Activated T-helper 17 cell treated with anti-CD3 and anti-CD28 coated beads, Interleukin-2, amount 50 U/mL, for 72 hours (primary cell): ENCODE measurements around the gene JPH4. TPM values are rescaled to one million over a fixed set of nuclear protein-coding genes. Genes with fewer than 3 reads are reported as not detected.
"Not testable (repeated sequence)": the region's sequence is repeated elsewhere in the genome, so short reads cannot be mapped to it uniquely, and the experiment has no call there.

ENCODE experiments used
- ATAC-seq: fragments of 150-1000 bp; cut with Tn5 transposase; replicated peaks from 2 replicates; pipeline ENCODE4 v1.10.0; 2021; ENCODE audit warnings: mild to moderate bottlenecking, moderate library complexity
- H3K27ac Mint-ChIP-seq: one replicate; pipeline ENCODE4 v1.8.0; 2022; ENCODE audit warnings: mixed read lengths
- H3K27me3 Mint-ChIP-seq: one replicate; pipeline ENCODE4 v1.8.0; 2022; ENCODE audit warnings: mixed read lengths
- H3K36me3 Mint-ChIP-seq: one replicate; pipeline ENCODE4 v1.8.0; 2022; ENCODE audit warnings: low read depth, mild to moderate bottlenecking, mixed read lengths
- H3K4me1 Mint-ChIP-seq: one replicate; pipeline ENCODE4 v1.8.0; 2022; ENCODE audit warnings: mixed read lengths
- H3K4me3 Mint-ChIP-seq: one replicate; pipeline ENCODE4 v1.8.0; 2022; ENCODE audit warnings: mild to moderate bottlenecking, mixed read lengths
- H3K9me3 Mint-ChIP-seq: one replicate; pipeline ENCODE4 v1.8.0; 2022; ENCODE audit warnings: mixed read lengths
- total RNA-seq, 2 donors: library from RNA; stranded (reverse); gene quantifications; one replicate each; pipeline ENCODE4 v1.2.3, GENCODE V29; 2022

Gene JPH4
- total RNA-seq, 2 donors from 2014 or later: not detected

DNA sequence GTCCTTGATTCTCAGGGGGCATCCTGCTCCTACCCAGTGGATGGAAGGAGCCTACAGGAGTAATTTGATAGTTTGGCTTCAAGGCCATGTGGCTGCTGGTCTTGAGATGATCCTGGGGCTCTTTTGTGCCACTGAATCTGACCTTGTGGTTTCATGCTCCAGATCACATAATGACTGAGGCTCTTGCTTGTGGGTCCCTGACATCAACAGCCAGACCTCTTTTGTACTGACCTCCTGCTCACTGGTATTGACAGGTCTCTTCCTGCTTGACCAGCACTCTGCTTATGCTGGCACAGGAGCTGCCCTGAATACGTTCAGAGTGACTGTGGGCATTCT, 23.2 kb upstream of the JPH4 start:
- H3K9me3 Mint-ChIP-seq: no peaks in the 10 kb centered on the region
- peaks cover 13% of the 10 kb centered on the region for H3K4me1 Mint-ChIP-seq
- no peak overlapping the region for H3K4me3 Mint-ChIP-seq
- no peaks in the 10 kb centered on the region for H3K36me3 Mint-ChIP-seq
- peak overlapping the region; percentile 47 for H3K27ac Mint-ChIP-seq
- ATAC-seq: no peak
- no peaks in the 10 kb centered on the region for H3K27me3 Mint-ChIP-seq

DNA sequence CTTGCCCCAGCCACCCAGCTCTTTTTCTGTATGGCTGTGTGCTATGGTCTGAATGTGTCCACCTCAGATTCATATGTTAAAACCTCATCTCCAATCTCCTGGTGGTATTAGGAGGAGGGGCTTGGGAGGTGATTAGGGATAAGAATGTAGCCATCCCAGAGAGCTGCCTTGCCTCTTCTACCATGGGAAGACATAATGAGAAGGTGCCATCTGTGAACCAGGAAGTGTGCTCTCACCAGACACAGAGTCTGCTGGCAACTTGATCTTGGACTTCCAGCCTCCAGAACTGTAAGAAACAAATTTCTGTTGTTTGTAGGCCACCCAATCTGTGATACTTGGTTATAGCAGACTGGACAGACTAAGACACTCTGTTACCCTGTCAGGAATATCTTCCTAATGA, 22.8 kb upstream of the JPH4 start:
- no peaks in the 10 kb centered on the region for H3K36me3 Mint-ChIP-seq
- ATAC-seq: no peak
- H3K4me3 Mint-ChIP-seq: no peak overlapping the region
- no peaks in the 10 kb centered on the region for H3K9me3 Mint-ChIP-seq
- H3K27me3 Mint-ChIP-seq: no peaks in the 10 kb centered on the region
- peaks cover 9% of the 10 kb centered on the region for H3K4me1 Mint-ChIP-seq
- H3K27ac Mint-ChIP-seq: no peak overlapping the region

DNA sequence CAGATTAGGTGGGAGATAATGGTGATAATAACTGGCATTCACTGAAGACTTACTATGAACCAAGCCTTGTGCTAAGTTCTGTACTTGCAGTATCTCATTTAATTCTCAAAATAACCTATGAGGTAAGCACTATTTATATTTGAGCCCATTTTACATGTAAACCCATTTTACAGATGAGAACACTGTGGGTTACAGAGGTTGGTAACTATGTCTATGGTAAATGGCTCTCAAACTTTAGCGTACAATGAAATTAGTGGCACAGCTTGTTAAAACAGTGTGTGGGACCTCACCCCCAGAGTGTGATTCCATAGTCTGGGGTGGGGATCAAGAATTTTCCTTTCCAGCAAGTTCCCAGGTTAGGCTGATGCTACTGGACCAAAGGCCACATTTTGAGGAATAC, 22.2 kb upstream of the JPH4 start:
- no peaks in the 10 kb centered on the region for H3K36me3 Mint-ChIP-seq
- no peak overlapping the region for H3K27ac Mint-ChIP-seq
- no peaks in the 10 kb centered on the region for H3K27me3 Mint-ChIP-seq
- no peak overlapping the region for H3K4me3 Mint-ChIP-seq
- no peaks in the 10 kb centered on the region for H3K9me3 Mint-ChIP-seq
- peaks cover 4% of the 10 kb centered on the region for H3K4me1 Mint-ChIP-seq
- no peak for ATAC-seq

DNA sequence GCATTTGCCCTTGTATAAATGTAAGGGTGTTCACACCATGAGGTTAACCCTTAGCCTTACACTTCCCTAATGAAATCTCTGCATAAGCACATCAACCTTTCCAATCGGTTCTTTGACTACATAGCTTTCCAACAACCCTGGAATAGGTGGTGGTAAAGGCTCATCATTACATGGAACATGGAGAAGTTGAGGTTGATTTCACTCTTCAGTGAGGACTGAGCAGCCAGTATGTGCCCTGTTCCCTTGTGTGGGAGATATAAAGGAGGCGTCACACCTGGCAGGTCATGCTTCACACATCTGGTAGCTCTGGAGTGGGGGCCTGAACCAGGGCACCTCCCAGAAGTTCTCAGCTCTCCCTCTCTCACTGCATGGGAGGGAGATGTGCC, 21.7 kb upstream of the JPH4 start:
- ATAC-seq: no peak

DNA sequence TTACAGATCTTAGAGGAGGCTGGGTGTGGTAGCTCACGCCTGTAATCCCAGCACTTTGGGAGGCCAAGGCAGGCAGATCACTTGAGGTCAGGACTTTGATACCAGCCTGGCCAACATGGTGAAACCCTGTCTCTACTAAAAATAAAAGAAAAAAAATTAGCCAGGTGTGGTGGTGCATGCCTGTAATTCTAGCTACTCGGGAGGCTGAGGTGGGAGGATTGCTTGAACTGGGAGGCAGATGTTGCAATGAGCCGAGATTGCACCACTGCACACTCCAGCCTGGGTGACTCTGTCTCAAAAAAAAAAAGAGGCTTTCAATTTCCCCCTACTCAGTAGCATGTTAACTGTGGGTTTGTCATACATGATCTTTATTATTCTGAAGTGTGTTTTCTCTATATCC, 15.6 kb upstream of the JPH4 start:
- H3K36me3 Mint-ChIP-seq, H3K4me1 Mint-ChIP-seq, H3K27ac Mint-ChIP-seq, H3K4me3 Mint-ChIP-seq, H3K9me3 Mint-ChIP-seq, H3K27me3 Mint-ChIP-seq, ATAC-seq: not testable (repeated sequence)

More for the DNA sequence above, 21.7 kb upstream of the JPH4 start:
- H3K4me1 Mint-ChIP-seq: no peaks in the 10 kb centered on the region
- no peaks in the 10 kb centered on the region for H3K9me3 Mint-ChIP-seq
- H3K4me3 Mint-ChIP-seq: no peak overlapping the region
- no peaks in the 10 kb centered on the region for H3K36me3 Mint-ChIP-seq
- H3K27me3 Mint-ChIP-seq: no peaks in the 10 kb centered on the region
- no peak overlapping the region for H3K27ac Mint-ChIP-seq

DNA sequence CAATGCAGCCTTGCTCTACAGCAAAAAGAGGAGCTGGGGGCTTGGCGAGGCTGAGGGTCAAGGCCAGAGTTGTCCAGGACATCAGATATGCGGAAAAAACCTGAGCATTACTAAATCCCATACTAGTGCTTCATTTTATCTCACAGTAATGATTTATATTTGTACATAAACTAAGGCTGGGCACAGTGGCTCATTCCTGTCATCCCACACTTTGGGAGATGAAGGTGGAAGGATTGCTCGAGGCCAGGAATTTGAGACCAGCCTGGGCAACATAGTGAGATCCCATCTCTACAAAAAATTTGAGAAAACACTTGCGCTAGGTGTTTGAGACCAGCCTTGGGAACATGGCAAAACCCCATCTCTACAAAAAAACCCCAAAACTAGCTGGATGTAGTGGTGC, 11.6 kb upstream of the JPH4 start:
- H3K9me3 Mint-ChIP-seq: no peaks in the 10 kb centered on the region
- peaks cover 6% of the 10 kb centered on the region for H3K27me3 Mint-ChIP-seq
- H3K36me3 Mint-ChIP-seq: no peaks in the 10 kb centered on the region
- no peaks in the 10 kb centered on the region for H3K4me1 Mint-ChIP-seq
- H3K27ac Mint-ChIP-seq: no peak overlapping the region
- ATAC-seq: no peak
- H3K4me3 Mint-ChIP-seq: no peak overlapping the region

DNA sequence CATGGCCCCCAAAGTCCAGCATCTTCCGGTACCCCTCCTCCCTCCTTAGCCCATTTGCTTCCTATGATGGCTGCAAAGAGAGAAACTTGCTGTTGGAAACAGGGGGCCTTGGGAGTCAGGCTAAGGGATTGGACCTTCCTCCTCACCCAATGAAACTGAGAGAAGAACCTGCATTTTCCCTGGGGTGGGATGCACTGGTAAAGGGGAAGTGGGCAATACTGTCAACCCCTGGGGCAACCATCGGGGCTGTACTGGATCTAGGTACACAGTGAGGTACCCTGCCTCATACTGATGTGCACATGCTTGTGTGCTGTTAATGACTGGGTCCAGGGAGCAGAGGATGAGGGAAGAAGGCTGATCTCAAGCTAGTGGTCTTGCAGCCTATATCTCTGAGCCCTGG, 11.0 kb upstream of the JPH4 start:
- Mint-ChIP-seq H3K4me3 (no peak overlapping the region), H3K9me3 (no peaks in the 10 kb centered on the region), H3K27me3 (peaks cover 6% of the 10 kb centered on the region), H3K4me1 (no peaks in the 10 kb centered on the region), H3K36me3 (no peaks in the 10 kb centered on the region), H3K27ac (no peak overlapping the region)
- ATAC-seq: no peak

DNA sequence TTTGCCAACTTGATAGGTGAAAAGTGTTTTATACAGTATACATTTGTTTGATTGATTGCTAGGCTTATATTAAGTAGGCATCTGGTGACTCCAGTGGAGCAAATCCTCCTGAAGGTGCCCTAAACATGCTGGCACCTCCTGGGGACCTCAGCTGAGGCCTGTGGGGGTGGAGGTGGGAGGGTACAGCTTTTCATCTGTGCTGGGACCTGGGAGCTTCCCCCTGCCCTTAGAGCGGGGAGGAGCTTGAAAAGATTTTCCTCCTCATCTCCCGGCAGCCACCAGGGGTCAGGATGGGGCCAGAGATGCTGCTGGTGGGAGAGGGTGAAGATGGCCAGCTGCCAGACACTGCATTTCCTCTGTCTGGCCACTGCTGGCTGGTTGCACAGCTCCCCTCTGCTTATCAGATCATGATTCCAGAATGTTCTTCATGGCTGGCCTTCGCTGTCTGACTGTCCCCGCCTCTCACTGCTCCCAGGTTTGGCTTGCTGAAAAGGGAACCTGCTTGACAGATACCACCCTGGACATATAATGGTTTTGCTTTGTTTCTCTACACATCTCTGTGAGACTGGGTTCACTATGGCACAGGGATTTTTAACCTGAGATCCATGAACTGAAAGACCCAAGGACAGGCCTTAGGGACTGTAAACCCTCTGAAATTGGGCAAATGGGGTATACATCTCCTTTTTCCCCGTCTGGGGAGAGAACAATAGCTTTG, 10.5 kb upstream of the JPH4 start:
- peak; percentile 100 for ATAC-seq
- no peaks in the 10 kb centered on the region for H3K9me3 Mint-ChIP-seq
- H3K36me3 Mint-ChIP-seq: no peaks in the 10 kb centered on the region
- peaks cover 6% of the 10 kb centered on the region for H3K27me3 Mint-ChIP-seq
- no peaks in the 10 kb centered on the region for H3K4me1 Mint-ChIP-seq
- H3K27ac Mint-ChIP-seq: no peak overlapping the region
- no peak overlapping the region for H3K4me3 Mint-ChIP-seq

DNA sequence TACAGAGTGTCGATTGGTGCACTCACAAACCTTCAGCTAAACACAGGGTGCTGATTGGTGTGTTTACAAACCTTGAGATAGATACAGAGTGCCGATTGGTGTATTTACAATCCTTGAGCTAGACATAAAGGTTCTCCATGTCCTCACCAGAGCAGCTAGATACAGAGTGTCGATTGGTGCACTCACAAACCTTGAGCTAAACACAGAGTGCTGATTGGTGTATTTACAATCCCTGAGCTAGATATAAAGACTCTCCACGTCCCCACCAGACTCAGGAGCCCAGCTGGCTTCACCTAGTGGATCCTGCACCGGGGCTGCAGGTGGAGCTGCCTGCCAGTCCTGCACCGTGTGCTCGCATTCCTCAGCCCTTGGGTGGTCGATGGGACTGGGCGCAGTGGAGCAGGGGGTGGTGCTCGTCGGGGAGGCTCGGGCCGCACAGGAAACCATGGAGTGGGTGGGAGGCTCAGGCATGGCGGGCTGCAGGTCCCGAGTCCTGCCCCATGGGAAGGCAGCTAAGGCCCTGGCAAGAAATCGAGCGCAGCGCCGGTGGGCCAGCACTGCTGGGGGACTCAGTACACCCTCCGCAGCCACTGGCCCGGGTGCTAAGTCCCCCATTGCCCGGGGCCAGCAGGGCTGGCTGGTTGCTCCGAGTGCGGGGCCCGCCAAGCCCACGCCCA, 6.1 kb upstream of the JPH4 start:
- ATAC-seq, H3K27ac Mint-ChIP-seq, H3K9me3 Mint-ChIP-seq, H3K4me3 Mint-ChIP-seq, H3K36me3 Mint-ChIP-seq, H3K4me1 Mint-ChIP-seq: not testable (repeated sequence)
- peaks cover 20% of the 10 kb centered on the region for H3K27me3 Mint-ChIP-seq

DNA sequence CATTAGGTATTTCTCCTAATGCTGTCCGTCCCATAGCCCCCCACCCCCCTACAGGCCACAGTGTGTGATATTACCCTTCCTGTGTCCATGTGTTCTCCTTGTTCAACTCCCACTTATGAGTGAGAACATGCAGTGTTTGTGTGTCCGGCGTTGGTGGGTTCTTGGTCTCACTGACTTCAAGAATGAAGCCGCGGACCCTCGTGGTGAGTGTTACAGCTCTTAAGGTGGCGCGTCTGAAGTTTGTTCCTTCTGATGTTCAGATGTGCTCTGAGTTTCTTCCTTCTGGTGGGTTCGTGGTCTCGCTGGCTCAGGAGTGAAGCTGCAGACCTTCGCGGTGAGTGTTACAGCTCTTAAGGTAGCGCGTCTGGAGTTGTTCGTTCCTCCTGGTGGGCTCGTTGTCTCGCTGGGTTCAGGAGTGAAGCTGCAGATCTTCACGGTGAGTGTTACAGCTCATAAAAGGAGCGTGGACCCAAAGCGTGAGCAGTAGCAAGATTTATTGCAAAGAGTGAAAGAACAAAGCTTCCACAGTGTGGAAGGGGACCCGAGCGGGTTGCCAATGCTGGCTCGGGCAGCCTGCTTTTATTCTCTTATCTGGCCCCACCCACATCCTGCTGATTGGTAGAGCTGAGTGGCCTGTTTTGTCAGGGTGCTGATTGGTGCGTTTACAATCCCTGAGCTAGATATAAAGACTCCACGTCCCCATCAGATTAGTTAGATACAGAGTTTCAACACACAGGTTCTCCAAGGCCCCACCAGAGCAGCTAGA, 5.4 kb upstream of the JPH4 start:
- ATAC-seq: not testable (repeated sequence)

DNA sequence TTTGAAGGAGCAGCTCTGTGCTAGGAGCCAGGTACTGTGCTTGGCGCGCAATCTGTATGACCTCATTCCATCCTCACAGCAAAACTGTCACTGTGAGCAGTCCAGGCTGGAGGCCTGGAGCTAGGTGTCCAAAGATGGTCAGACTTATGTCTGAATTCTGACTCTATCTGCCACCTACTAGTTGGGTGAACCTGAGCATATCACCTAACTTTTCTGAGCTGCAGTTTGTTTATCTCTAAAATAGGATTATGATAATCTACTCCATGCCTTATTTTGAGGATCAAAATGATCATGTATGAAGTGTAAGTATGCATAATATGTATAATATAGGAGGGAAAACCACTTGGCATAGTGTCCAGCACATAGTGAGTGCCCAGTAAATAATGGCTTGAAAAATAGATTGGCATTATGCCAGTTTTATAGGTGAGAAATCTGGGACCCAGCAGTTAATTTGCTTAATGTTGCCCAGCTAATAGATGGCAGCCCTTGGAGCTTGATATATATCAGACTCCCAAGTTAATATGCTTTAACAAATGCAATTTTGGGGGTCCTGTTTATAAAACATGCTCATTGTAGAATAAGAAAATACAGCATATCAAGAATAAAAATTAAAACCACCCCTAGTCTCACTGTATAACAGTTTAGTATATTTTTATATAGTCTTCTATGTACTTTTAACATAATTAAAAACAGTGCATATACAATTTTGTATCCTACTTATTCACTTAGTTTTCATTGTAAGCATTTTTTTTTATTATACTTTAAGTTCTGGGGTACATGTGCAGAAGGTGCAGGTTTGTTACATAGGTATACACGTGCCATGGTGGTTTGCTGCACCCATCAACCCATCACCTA, 4.5 kb upstream of the JPH4 start:
- peaks cover 25% of the 10 kb centered on the region for H3K27me3 Mint-ChIP-seq
- no peak overlapping the region for H3K4me3 Mint-ChIP-seq
- H3K27ac Mint-ChIP-seq: no peak overlapping the region
- H3K4me1 Mint-ChIP-seq: no peaks in the 10 kb centered on the region
- H3K9me3 Mint-ChIP-seq: no peaks in the 10 kb centered on the region
- ATAC-seq: no peak
- H3K36me3 Mint-ChIP-seq: no peaks in the 10 kb centered on the region

More for the DNA sequence above, 5.4 kb upstream of the JPH4 start:
- not testable (repeated sequence) for H3K4me3 Mint-ChIP-seq, H3K4me1 Mint-ChIP-seq, H3K36me3 Mint-ChIP-seq, H3K27ac Mint-ChIP-seq, H3K9me3 Mint-ChIP-seq
- H3K27me3 Mint-ChIP-seq: peaks cover 23% of the 10 kb centered on the region

DNA sequence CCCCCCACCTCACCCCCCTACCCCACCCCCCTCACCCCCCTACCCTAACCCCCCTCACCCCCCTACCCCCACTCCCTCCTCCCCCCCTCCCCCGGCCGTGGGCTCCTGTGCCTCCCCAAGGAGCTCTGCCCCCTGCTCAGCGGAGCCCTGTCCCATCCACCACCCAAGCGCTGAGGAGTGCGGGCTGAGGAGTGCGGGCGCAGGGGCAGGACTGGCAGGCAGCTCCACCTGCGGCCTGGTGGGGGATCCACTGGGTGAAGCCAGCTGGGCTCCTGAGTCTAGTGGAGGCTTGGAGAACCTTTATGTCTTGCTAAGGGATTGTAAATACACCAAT, 2.3 kb upstream of the JPH4 start:
- peaks cover 32% of the 10 kb centered on the region for H3K27me3 Mint-ChIP-seq
- no peak overlapping the region for H3K27ac Mint-ChIP-seq
- H3K4me3 Mint-ChIP-seq: no peak overlapping the region
- peaks cover 6% of the 10 kb centered on the region for H3K4me1 Mint-ChIP-seq
- ATAC-seq: no peak
- peaks cover 6% of the 10 kb centered on the region for H3K36me3 Mint-ChIP-seq
- no peaks in the 10 kb centered on the region for H3K9me3 Mint-ChIP-seq

DNA sequence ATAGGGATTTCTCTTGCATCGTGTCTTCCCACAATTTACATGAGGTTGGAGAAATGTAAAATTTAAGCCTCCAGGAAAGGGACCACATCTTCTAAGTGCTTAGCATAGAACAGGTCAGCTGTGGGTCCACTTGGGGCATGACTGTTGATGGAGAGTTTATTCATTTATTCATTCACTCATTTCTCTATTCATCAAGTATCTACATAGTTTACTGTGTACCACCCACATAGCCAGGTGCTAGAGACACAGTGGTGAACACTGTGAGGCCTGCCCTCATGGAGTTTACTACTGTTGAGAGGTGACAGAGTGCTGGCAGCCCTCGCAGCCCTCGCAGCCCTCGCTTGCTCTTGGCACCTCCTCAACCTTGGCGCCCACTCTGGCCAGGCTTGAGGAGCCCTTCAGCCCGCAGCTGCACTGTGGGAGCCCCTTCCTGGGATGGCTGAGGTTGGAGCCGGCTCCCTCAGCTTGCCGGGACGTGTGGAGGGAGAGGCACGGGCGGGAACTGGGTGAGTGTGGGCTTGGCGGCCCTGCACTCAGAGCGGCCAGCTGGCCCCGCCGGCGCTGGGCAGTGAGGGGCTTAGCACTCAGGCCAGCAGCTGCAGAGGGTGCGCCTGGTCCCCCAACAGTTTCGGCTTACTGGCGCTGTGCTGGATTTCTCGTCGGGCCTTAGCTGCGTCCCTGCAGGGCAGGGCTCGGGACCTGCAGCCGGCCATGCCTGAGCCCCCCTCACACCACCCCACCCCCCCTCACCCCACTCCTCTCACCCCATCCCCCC, 1.7 kb upstream of the JPH4 start:
- H3K4me3 Mint-ChIP-seq: no peak overlapping the region
- peaks cover 34% of the 10 kb centered on the region for H3K27me3 Mint-ChIP-seq
- no peaks in the 10 kb centered on the region for H3K9me3 Mint-ChIP-seq
- no peak for ATAC-seq
- no peak overlapping the region for H3K27ac Mint-ChIP-seq
- peaks cover 6% of the 10 kb centered on the region for H3K4me1 Mint-ChIP-seq
- peaks cover 6% of the 10 kb centered on the region for H3K36me3 Mint-ChIP-seq

DNA sequence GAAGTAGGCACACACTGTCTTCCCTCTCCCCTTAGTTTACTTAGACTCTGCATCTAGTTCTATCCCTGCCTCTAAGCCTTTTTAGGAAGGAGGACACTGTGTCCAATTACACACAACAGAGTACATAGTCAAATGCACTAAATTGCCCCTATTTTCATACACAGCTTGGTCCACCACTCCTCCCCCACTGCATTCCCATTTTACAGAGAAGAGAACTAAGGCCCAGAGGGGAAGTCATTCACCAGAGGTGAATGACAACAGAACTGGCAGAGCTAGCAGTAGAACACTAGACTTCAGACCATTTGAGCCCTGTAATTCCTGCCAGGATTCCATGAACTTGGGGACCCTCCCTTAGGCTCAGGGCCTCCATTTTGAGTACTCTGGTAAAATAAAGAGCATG, 1.1 kb upstream of the JPH4 start:
- H3K27ac Mint-ChIP-seq: no peak overlapping the region
- H3K4me1 Mint-ChIP-seq: peaks cover 6% of the 10 kb centered on the region
- no peaks in the 10 kb centered on the region for H3K9me3 Mint-ChIP-seq
- H3K36me3 Mint-ChIP-seq: peaks cover 6% of the 10 kb centered on the region
- H3K27me3 Mint-ChIP-seq: peaks cover 36% of the 10 kb centered on the region
- no peak for ATAC-seq
- H3K4me3 Mint-ChIP-seq: no peak overlapping the region
